Germinal center (tissue), 1 donor: ENCODE measurements around the gene SPECC1L.
"Not testable (repeated sequence)": the region's sequence is repeated elsewhere in the genome, so short reads cannot be mapped to it uniquely, and the experiment has no call there.

Experiments
- DNase-seq: peaks from one replicate; pipeline ENCODE4 v3.0.0; 2012; ENCODE audit warnings: mixed read lengths, low spot score

Gene SPECC1L

GRCh38 chr22:24270556-24271385, at the start of gene SPECC1L:
Gene SPECC1L, plus strand, starts transcription at chr22:24270831. Its CDS starts 31,401 bp downstream, at chr22:24302232.
- peak; percentile 95 for DNase-seq

- DNase-seq, result no peak
These were observed 46.2 kb upstream of the SPECC1L start for GRCh38 chr22:24224468-24224867.

- no peak for DNase-seq
These were observed 45.5 kb upstream of the SPECC1L start for GRCh38 chr22:24225044-24225601.

- DNase-seq, result no peak
These were observed 44.7 kb upstream of the SPECC1L start for GRCh38 chr22:24225951-24226350.

- DNase-seq, result peak; percentile 62
These were observed 39.5 kb upstream of the SPECC1L start for GRCh38 chr22:24230911-24231656.

GRCh38 chr22:24231706-24232105, 38.9 kb upstream of the SPECC1L start:
- DNase-seq, result no peak

GRCh38 chr22:24232124-24232523, 38.5 kb upstream of the SPECC1L start:
- DNase-seq, result no peak

GRCh38 chr22:24232725-24233124, 37.9 kb upstream of the SPECC1L start:
- DNase-seq, result no peak

- no peak for DNase-seq
These were observed 37.4 kb upstream of the SPECC1L start for GRCh38 chr22:24233235-24233634.

- no peak for DNase-seq
These were observed 36.8 kb upstream of the SPECC1L start for GRCh38 chr22:24233816-24234215.

- DNase-seq, result no peak
These were observed 35.3 kb upstream of the SPECC1L start for GRCh38 chr22:24235315-24235714.

- no peak for DNase-seq
These were observed 34.0 kb upstream of the SPECC1L start for GRCh38 chr22:24236656-24237055.

- not testable (repeated sequence) for DNase-seq
These were observed 32.4 kb upstream of the SPECC1L start for GRCh38 chr22:24238101-24238694.

- no peak for DNase-seq
These were observed 30.2 kb upstream of the SPECC1L start for GRCh38 chr22:24240381-24240780.

- DNase-seq, result not testable (repeated sequence)
These were observed 29.5 kb upstream of the SPECC1L start for GRCh38 chr22:24240985-24241692.

GRCh38 chr22:24243417-24243816, 27.2 kb upstream of the SPECC1L start:
- not testable (repeated sequence) for DNase-seq

GRCh38 chr22:24244144-24244787, 26.4 kb upstream of the SPECC1L start:
- no peak for DNase-seq

- DNase-seq, result not testable (repeated sequence)
These were observed 25.6 kb upstream of the SPECC1L start, which contains the start of gene GGT5 for GRCh38 chr22:24245030-24245431. Gene GGT5, minus strand, starts transcription at chr22:24245082. Its CDS starts 357 bp downstream, at chr22:24244725.

GRCh38 chr22:24245584-24246561, 24.8 kb upstream of the SPECC1L start:
- DNase-seq, result not testable (repeated sequence)

- no peak for DNase-seq
These were observed 23.6 kb upstream of the SPECC1L start for GRCh38 chr22:24247011-24247507.
